ENCODE results near the gene TNFAIP8. TPM values are rescaled to one million over a fixed set of nuclear protein-coding genes. Genes with fewer than 3 reads are reported as not detected.

TNFAIP8 gene
- total RNA-seq = 10 to 100 TPM; 29.6 to 39.5 TPM
- polyA plus RNA-seq (2013, experiment 1 of 2) = 16.1 TPM
- 14.5 TPM for polyA plus RNA-seq (2013, experiment 2 of 2)
- long read RNA-seq, experiment 1, transcript TNFAIP8-201 (2 exons, 795 nt) = major isoform, 12 of 19 reads
- long read RNA-seq, experiment 1, partial matches to known transcripts = 5 of 19 reads
- long read RNA-seq, experiment 1, other reads (novel, unspliced or antisense) = 2 of 19 reads
- long read RNA-seq, experiment 2, full-length matches to known transcripts = 36 of 49 reads
- long read RNA-seq, experiment 2, partial matches to known transcripts = 0 of 49 reads
- long read RNA-seq, experiment 2, other reads (novel, unspliced or antisense) = 13 of 49 reads
- long read RNA-seq, experiment 3, full-length matches to known transcripts = 100 of 112 reads
- long read RNA-seq, experiment 3, partial matches to known transcripts = 2 of 112 reads
- long read RNA-seq, experiment 3, other reads (novel, unspliced or antisense) = 10 of 112 reads
- long read RNA-seq, experiment 4, full-length matches to known transcripts = 52 of 84 reads
- long read RNA-seq, experiment 4, partial matches to known transcripts = 0 of 84 reads
- long read RNA-seq, experiment 4, other reads (novel, unspliced or antisense) = 32 of 84 reads

DNA sequence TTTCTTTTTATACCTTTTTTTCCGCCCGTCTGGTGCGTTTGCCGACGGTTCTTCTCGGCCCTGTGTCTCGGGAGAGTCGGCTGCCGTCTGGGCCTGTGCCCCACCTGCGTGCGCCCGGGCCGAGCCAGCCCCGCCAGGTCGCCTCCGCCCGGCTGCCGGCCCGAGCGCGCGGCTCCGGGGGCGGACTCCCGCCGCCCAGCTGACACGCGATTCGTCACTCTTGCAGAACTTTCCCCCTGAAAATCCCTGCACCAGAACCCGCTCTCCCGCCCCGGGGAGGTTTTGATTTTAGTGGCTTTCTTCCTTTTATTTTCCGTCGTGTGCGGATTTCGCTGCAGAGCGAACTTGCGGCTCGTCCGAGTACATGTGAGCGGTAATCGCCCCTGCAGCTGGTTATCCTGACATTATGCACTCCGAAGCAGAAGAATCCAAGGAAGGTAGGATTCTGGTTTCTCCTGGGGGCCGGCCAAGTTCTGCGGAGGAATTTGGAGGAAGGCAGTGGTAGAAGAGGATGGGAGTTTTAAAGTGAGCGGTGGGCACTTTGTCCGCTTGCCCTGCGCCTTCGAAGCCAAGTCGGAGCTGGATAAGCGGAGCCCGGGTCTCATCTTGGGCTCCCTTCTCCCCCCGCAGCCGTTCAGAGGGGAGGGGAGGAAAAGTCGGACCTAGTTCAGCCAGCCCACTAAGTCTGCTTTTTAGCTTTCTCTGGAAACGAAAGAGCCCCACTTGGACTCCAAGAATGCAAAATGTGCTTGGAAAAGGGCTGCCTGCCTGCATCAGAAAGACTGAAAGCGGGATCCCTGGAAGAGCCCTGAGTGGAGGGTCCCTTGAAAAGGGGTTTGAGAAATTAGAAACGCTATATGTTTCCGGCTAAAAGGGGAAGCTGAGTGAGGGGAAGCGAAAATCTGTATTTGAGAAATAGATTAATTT, at the start of gene TNFAIP8:
Gene TNFAIP8, plus strand, starts transcription at position 335 of the 927 bp plus-strand sequence. Its CDS starts 72 bp downstream, at position 407.
- WGBS, 2 experiments (ENCODE audit: insufficient coverage in 1 of 2, insufficient read length in 1 of 2) = 4 to 5% methylated on average over 22 to 60 of the region's 60 CpGs
- no peak within 1 kb of the TSS for H3K27ac ChIP-seq (ENCODE audit: low read depth, low read length)

DNA sequence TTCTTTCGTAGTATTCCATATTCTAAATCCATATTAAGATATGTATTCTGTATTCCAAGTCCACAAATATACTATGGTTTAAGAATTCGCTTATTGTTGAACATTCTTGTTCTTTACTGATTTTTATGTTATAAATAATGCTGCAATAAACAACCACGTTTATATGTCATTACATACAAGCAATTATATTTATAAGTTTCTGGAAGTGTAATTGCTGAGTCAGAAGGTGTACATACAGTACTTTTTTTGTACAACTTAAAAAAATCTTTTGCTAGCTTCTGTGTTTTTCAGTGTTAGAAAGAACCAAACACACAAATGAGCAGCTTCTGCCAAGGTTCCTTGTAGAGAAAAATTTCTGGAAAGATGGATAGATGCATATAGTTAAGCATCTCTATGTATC, 48.6 kb upstream of the TNFAIP8 start:
- H3K27me3 Mint-ChIP-seq (ENCODE audit: insufficient read depth) = no peaks in the 10 kb centered on the region
- H3K9ac ChIP-seq (ENCODE audit: extremely low read depth, low read length, poor library complexity, severe bottlenecking) = no peak overlapping the region
- H3K4me3 ChIP-seq (ENCODE audit: low read length) = no peak overlapping the region
- WGBS, 2 experiments (ENCODE audit: insufficient coverage in 1 of 2, insufficient read length in 1 of 2) = no CpG with 5 or more reads among the region's 3 CpGs
- no peaks in the 10 kb centered on the region for H3K9me3 Mint-ChIP-seq
- TF ChIP-seq, protein P1, sequence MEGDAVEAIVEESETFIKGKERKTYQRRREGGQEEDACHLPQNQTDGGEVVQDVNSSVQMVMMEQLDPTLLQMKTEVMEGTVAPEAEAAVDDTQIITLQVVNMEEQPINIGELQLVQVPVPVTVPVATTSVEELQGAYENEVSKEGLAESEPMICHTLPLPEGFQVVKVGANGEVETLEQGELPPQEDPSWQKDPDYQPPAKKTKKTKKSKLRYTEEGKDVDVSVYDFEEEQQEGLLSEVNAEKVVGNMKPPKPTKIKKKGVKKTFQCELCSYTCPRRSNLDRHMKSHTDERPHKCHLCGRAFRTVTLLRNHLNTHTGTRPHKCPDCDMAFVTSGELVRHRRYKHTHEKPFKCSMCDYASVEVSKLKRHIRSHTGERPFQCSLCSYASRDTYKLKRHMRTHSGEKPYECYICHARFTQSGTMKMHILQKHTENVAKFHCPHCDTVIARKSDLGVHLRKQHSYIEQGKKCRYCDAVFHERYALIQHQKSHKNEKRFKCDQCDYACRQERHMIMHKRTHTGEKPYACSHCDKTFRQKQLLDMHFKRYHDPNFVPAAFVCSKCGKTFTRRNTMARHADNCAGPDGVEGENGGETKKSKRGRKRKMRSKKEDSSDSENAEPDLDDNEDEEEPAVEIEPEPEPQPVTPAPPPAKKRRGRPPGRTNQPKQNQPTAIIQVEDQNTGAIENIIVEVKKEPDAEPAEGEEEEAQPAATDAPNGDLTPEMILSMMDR (conservative IDR thresholded peaks at IDR 0.05) = no peak
- H3K27ac Mint-ChIP-seq = no peak overlapping the region
- H3K4me1 ChIP-seq (ENCODE audit: control insufficient read depth, insufficient read depth, low read length) = peaks cover 6% of the 10 kb centered on the region
- H3K36me3 ChIP-seq (ENCODE audit: control insufficient read depth, insufficient read depth, low read length) = peaks cover 22% of the 10 kb centered on the region
- no peak overlapping the region for H3K27ac ChIP-seq (ENCODE audit: low read depth, low read length)
- peaks cover 17% of the 10 kb centered on the region for H3K4me1 Mint-ChIP-seq
- no peaks in the 10 kb centered on the region for H3K27me3 ChIP-seq (ENCODE audit: control insufficient read depth, insufficient read depth, low read length, poor library complexity, severe bottlenecking)
- no peak overlapping the region for H3K4me3 Mint-ChIP-seq
- no peak for DNase-seq
- H3K36me3 Mint-ChIP-seq (ENCODE audit: low read depth) = peaks cover 20% of the 10 kb centered on the region
- H3K9me3 ChIP-seq (ENCODE audit: control insufficient read depth, low read length) = no peaks in the 10 kb centered on the region

More for the DNA sequence above, at the start of gene TNFAIP8:
- Mint-ChIP-seq H3K9me3 (no peaks in the 10 kb centered on the region), H3K27ac (peak within 1 kb of the TSS; percentile 82), H3K4me3 (peak within 1 kb of the TSS; percentile 72), H3K4me1 (peaks cover 68% of the 10 kb centered on the region), H3K27me3 (ENCODE audit: insufficient read depth) (peaks cover 16% of the 10 kb centered on the region), H3K36me3 (ENCODE audit: low read depth) (no peaks in the 10 kb centered on the region)
- TF ChIP-seq, protein P1 (conservative IDR thresholded peaks at IDR 0.05) = no peak
- peaks cover 3% of the 10 kb centered on the region for H3K36me3 ChIP-seq (ENCODE audit: control insufficient read depth, insufficient read depth, low read length)
- H3K9ac ChIP-seq (ENCODE audit: extremely low read depth, low read length, poor library complexity, severe bottlenecking) = peak within 1 kb of the TSS; percentile 59
- H3K27me3 ChIP-seq (ENCODE audit: control insufficient read depth, insufficient read depth, low read length, poor library complexity, severe bottlenecking) = no peaks in the 10 kb centered on the region
- H3K9me3 ChIP-seq (ENCODE audit: control insufficient read depth, low read length) = no peaks in the 10 kb centered on the region
- peak within 1 kb of the TSS; percentile 83 for H3K4me3 ChIP-seq (ENCODE audit: low read length)
- peaks cover 13% of the 10 kb centered on the region for H3K4me1 ChIP-seq (ENCODE audit: control insufficient read depth, insufficient read depth, low read length)
- peak; percentile 84 for DNase-seq

DNA sequence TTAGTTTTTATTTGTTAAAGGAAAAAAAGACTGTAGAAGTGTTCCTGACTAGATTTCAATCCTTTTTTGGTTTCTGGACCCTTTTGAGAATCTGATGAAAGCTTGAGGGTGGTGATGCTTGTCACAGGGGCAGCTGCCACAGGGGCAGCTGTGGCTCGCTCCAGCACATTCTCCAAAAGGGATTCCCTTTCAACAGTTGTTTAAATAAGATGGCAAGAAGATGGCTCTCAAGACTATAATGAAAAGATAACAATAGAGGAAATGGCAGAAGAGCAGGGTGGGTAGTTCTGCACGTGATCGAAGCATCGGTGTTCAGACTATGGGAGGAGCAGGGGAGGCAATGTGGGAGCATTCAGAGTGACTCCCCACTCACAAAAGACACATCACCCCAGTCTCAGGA, 46.5 kb upstream of the TNFAIP8 start:
- H3K9ac ChIP-seq (ENCODE audit: extremely low read depth, low read length, poor library complexity, severe bottlenecking) = no peak overlapping the region
- DNase-seq = peak; percentile 11
- no peaks in the 10 kb centered on the region for H3K4me1 ChIP-seq (ENCODE audit: control insufficient read depth, insufficient read depth, low read length)
- no peaks in the 10 kb centered on the region for H3K9me3 ChIP-seq (ENCODE audit: control insufficient read depth, low read length)
- peaks cover 21% of the 10 kb centered on the region for H3K36me3 ChIP-seq (ENCODE audit: control insufficient read depth, insufficient read depth, low read length)
- 95 to 100% methylated on average over 1 to 4 of the region's 4 CpGs for whole genome bisulfite sequencing, 2 experiments (ENCODE audit: insufficient coverage in 1 of 2, insufficient read length in 1 of 2)
- H3K27ac ChIP-seq (ENCODE audit: low read depth, low read length) = no peak overlapping the region
- peaks cover 20% of the 10 kb centered on the region for H3K36me3 Mint-ChIP-seq (ENCODE audit: low read depth)
- no peak overlapping the region for H3K4me3 ChIP-seq (ENCODE audit: low read length)
- H3K9me3 Mint-ChIP-seq = no peaks in the 10 kb centered on the region
- H3K27me3 Mint-ChIP-seq (ENCODE audit: insufficient read depth) = no peaks in the 10 kb centered on the region
- no peaks in the 10 kb centered on the region for H3K27me3 ChIP-seq (ENCODE audit: control insufficient read depth, insufficient read depth, low read length, poor library complexity, severe bottlenecking)
- TF ChIP-seq, protein P1 (conservative IDR thresholded peaks at IDR 0.05) = no peak
- no peak overlapping the region for H3K27ac Mint-ChIP-seq
- H3K4me3 Mint-ChIP-seq = no peak overlapping the region
- H3K4me1 Mint-ChIP-seq = peaks cover 3% of the 10 kb centered on the region
